GM19043 (cell line): Measurements from ENCODE around the gene COL9A3.

Experiments used
- ATAC-seq: cut with Tn5 transposase; IDR thresholded peaks from one replicate; pipeline ENCODE4 v1.9.1; 2021; ENCODE audit warnings: low read depth; ENCODE audit not compliant: unreplicated experiment

COL9A3 gene

DNA sequence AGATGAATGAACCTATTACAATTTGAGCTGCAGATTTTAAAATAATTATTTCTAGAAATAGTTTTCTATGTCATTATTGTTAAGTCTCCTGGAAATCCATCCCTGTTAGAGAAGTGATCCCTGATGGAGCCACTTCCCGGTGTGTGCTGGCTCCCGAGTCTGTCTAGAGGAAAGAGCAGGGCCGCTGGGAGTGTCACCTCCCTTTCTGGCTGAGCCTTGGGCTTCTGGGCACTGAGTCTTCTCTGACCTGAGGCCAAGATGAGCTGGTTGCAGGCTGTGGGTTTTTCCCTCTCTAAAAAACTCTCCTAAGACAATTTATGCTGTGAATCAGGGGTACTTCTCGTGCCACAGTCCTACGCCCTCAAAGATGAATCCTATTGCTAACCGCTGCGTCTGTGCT lies 73.6 kb downstream of the COL9A3 start:
- ATAC-seq: no peak
